Measurements from ENCODE around the gene CLK3.

The CLK3 gene

GRCh38 chr15:74662064-74662860 lies 46.6 kb downstream of the CLK3 start:
- no peak for DNase-seq (ENCODE audit: low read depth, low spot score)
- Histone ChIP-seq H3K4me3 (ENCODE audit: low read length) (no peak overlapping the region), H3K9me3 (ENCODE audit: control insufficient read depth, insufficient read depth, low read length) (no peaks in the 10 kb centered on the region), H3K4me1 (ENCODE audit: control insufficient read depth, insufficient read depth, low read length) (no peaks in the 10 kb centered on the region), H3K36me3 (ENCODE audit: control insufficient read depth, insufficient read depth, low read length) (no peaks in the 10 kb centered on the region), H3K27me3 (ENCODE audit: control insufficient read depth, insufficient read depth, low read length) (no peaks in the 10 kb centered on the region), H3K27ac (ENCODE audit: low read length) (no peak overlapping the region)
- no CpG with 5 or more reads among the region's 4 CpGs for WGBS (ENCODE audit: insufficient coverage, insufficient read length)

GRCh38 chr15:74663303-74664027 lies 47.8 kb downstream of the CLK3 start:
- DNase-seq (ENCODE audit: low read depth, low spot score), result no peak
- Histone ChIP-seq H3K4me1 (ENCODE audit: control insufficient read depth, insufficient read depth, low read length) (no peaks in the 10 kb centered on the region), H3K36me3 (ENCODE audit: control insufficient read depth, insufficient read depth, low read length) (no peaks in the 10 kb centered on the region), H3K27me3 (ENCODE audit: control insufficient read depth, insufficient read depth, low read length) (no peaks in the 10 kb centered on the region), H3K4me3 (ENCODE audit: low read length) (no peak overlapping the region), H3K9me3 (ENCODE audit: control insufficient read depth, insufficient read depth, low read length) (no peaks in the 10 kb centered on the region), H3K27ac (ENCODE audit: low read length) (no peak overlapping the region)
- WGBS (ENCODE audit: insufficient coverage, insufficient read length), result no CpG with 5 or more reads among the region's 8 CpGs

GRCh38 chr15:74664028-74664616 lies 48.5 kb downstream of the CLK3 start:
- no peaks in the 10 kb centered on the region for H3K4me1 ChIP-seq (ENCODE audit: control insufficient read depth, insufficient read depth, low read length)
- no peaks in the 10 kb centered on the region for H3K27me3 ChIP-seq (ENCODE audit: control insufficient read depth, insufficient read depth, low read length)
- H3K27ac ChIP-seq (ENCODE audit: low read length), result no peak overlapping the region
- no peak overlapping the region for H3K4me3 ChIP-seq (ENCODE audit: low read length)
- H3K36me3 ChIP-seq (ENCODE audit: control insufficient read depth, insufficient read depth, low read length), result no peaks in the 10 kb centered on the region
- DNase-seq (ENCODE audit: low read depth, low spot score), result no peak
- H3K9me3 ChIP-seq (ENCODE audit: control insufficient read depth, insufficient read depth, low read length), result no peaks in the 10 kb centered on the region
- no CpG with 5 or more reads among the region's 2 CpGs for WGBS (ENCODE audit: insufficient coverage, insufficient read length)

GRCh38 chr15:74664670-74665069 lies 49.0 kb downstream of the CLK3 start:
- no peak overlapping the region for H3K4me3 ChIP-seq (ENCODE audit: low read length)
- no peaks in the 10 kb centered on the region for H3K9me3 ChIP-seq (ENCODE audit: control insufficient read depth, insufficient read depth, low read length)
- no CpG with 5 or more reads among the region's 2 CpGs for WGBS (ENCODE audit: insufficient coverage, insufficient read length)
- no peak for DNase-seq (ENCODE audit: low read depth, low spot score)
- no peaks in the 10 kb centered on the region for H3K27me3 ChIP-seq (ENCODE audit: control insufficient read depth, insufficient read depth, low read length)
- no peaks in the 10 kb centered on the region for H3K4me1 ChIP-seq (ENCODE audit: control insufficient read depth, insufficient read depth, low read length)
- no peaks in the 10 kb centered on the region for H3K36me3 ChIP-seq (ENCODE audit: control insufficient read depth, insufficient read depth, low read length)
- H3K27ac ChIP-seq (ENCODE audit: low read length), result no peak overlapping the region

- H3K4me3 ChIP-seq (ENCODE audit: low read length), result no peak overlapping the region
- no CpG with 5 or more reads among the region's 1 CpG for WGBS (ENCODE audit: insufficient coverage, insufficient read length)
- peaks cover 4% of the 10 kb centered on the region; the same call in 1 of the 2 replicates for H3K36me3 ChIP-seq (ENCODE audit: control insufficient read depth, insufficient read depth, low read length)
- H3K27me3 ChIP-seq (ENCODE audit: control insufficient read depth, insufficient read depth, low read length), result no peaks in the 10 kb centered on the region
- no peaks in the 10 kb centered on the region for H3K4me1 ChIP-seq (ENCODE audit: control insufficient read depth, insufficient read depth, low read length)
- no peaks in the 10 kb centered on the region for H3K9me3 ChIP-seq (ENCODE audit: control insufficient read depth, insufficient read depth, low read length)
- no peak overlapping the region for H3K27ac ChIP-seq (ENCODE audit: low read length)
- no peak for DNase-seq (ENCODE audit: low read depth, low spot score)
Measured at GRCh38 chr15:74667975-74668374, 52.3 kb downstream of the CLK3 start.

GRCh38 chr15:74669627-74670026 lies 54.0 kb downstream of the CLK3 start:
- H3K36me3 ChIP-seq (ENCODE audit: control insufficient read depth, insufficient read depth, low read length), result peaks cover 4% of the 10 kb centered on the region; the same call in 1 of the 2 replicates
- WGBS (ENCODE audit: insufficient coverage, insufficient read length), result no CpG with 5 or more reads among the region's 4 CpGs
- H3K9me3 ChIP-seq (ENCODE audit: control insufficient read depth, insufficient read depth, low read length), result no peaks in the 10 kb centered on the region
- no peaks in the 10 kb centered on the region for H3K27me3 ChIP-seq (ENCODE audit: control insufficient read depth, insufficient read depth, low read length)
- no peak overlapping the region for H3K27ac ChIP-seq (ENCODE audit: low read length)
- no peak overlapping the region for H3K4me3 ChIP-seq (ENCODE audit: low read length)
- no peaks in the 10 kb centered on the region for H3K4me1 ChIP-seq (ENCODE audit: control insufficient read depth, insufficient read depth, low read length)
- DNase-seq (ENCODE audit: low read depth, low spot score), result no peak

GRCh38 chr15:74674161-74674560 lies 58.5 kb downstream of the CLK3 start:
- WGBS (ENCODE audit: insufficient coverage, insufficient read length), result no CpG with 5 or more reads among the region's 3 CpGs
- no peak overlapping the region for H3K4me3 ChIP-seq (ENCODE audit: low read length)
- H3K27ac ChIP-seq (ENCODE audit: low read length), result no peak overlapping the region
- H3K9me3 ChIP-seq (ENCODE audit: control insufficient read depth, insufficient read depth, low read length), result no peaks in the 10 kb centered on the region
- no peaks in the 10 kb centered on the region for H3K4me1 ChIP-seq (ENCODE audit: control insufficient read depth, insufficient read depth, low read length)
- DNase-seq (ENCODE audit: low read depth, low spot score), result no peak
- peaks cover 4% of the 10 kb centered on the region; the same call in 1 of the 2 replicates for H3K36me3 ChIP-seq (ENCODE audit: control insufficient read depth, insufficient read depth, low read length)
- H3K27me3 ChIP-seq (ENCODE audit: control insufficient read depth, insufficient read depth, low read length), result no peaks in the 10 kb centered on the region

- Histone ChIP-seq H3K36me3 (ENCODE audit: control insufficient read depth, insufficient read depth, low read length) (no peaks in the 10 kb centered on the region), H3K27ac (ENCODE audit: low read length) (no peak overlapping the region), H3K27me3 (ENCODE audit: control insufficient read depth, insufficient read depth, low read length) (no peaks in the 10 kb centered on the region), H3K4me3 (ENCODE audit: low read length) (no peak overlapping the region), H3K4me1 (ENCODE audit: control insufficient read depth, insufficient read depth, low read length) (no peaks in the 10 kb centered on the region), H3K9me3 (ENCODE audit: control insufficient read depth, insufficient read depth, low read length) (no peaks in the 10 kb centered on the region)
- DNase-seq (ENCODE audit: low read depth, low spot score), result no peak
- no CpG with 5 or more reads among the region's 7 CpGs for WGBS (ENCODE audit: insufficient coverage, insufficient read length)
Measured at GRCh38 chr15:74676801-74677200, 61.2 kb downstream of the CLK3 start.
